GM12878 (cell line): ENCODE data around the gene BSPRY. TPM values are rescaled to one million over a fixed set of nuclear protein-coding genes. Genes with fewer than 3 reads are reported as not detected.

Experiments
- ATAC-seq: fragments of 200-7000 bp; cut with Tn5 transposase; 3 replicates; pipeline ENCODE4 v1.9.1; 2020; ENCODE audit warnings: mild to moderate bottlenecking, moderate library complexity
- BruUV-seq: library from RNA; stranded (reverse); fragments of 400-500 nt; replicated peaks from 2 replicates; lab custom pipeline; 2021; lab: Mats Ljungman, UMichigan
- CTCF ChIA-PET: fragments of 300-600 bp; sonication (Branson Sonifier 250); formaldehyde crosslinking; extraction: SDS; loops from one replicate; lab custom pipeline; 2021; ENCODE audit warnings: inconsistent platforms; lab: Yijun Ruan, JAX
- POLR2A ChIA-PET: fragments of 350-600 bp; formaldehyde crosslinking; extraction: SDS; loops from one replicate; lab custom pipeline; 2021; ENCODE audit warnings: inconsistent platforms; lab: Charles Lee
- RAD21 ChIA-PET: fragments of 300-600 bp; sonication (Branson Sonifier 250); formaldehyde crosslinking; loops from one replicate; lab custom pipeline; 2023; ENCODE audit warnings: antibody characterized with exemption; ENCODE audit not compliant: unreplicated experiment; lab: Charles Lee
- SMC1A ChIA-PET: fragments of 300-600 bp; sonication (Branson Sonifier 250); formaldehyde crosslinking; loops from one replicate; lab custom pipeline; 2023; ENCODE audit not compliant: unreplicated experiment, uncharacterized antibody; lab: Charles Lee
- DNase-seq: peaks from one replicate; pipeline ENCODE4 v3.0.0-alpha.2; 2011; ENCODE audit warnings: low read depth, low spot score
- FAIRE-seq: peaks from 3 replicates; lab custom pipeline; 2011; peaks lifted over from hg19 to GRCh38; lab: Jason Lieb, UNC
- H2AFZ ChIP-seq: 2 replicates; pipeline ENCODE4 v1.6.0; 2011; ENCODE audit warnings: low read depth, low read length, control low read depth; ENCODE audit not compliant: control insufficient read depth
- H3K27ac ChIP-seq: 2 replicates; pipeline ENCODE4 v1.5.1; 2011; ENCODE audit warnings: control low read depth; ENCODE audit not compliant: control insufficient read depth, insufficient read depth
- H3K27me3 ChIP-seq, 2 experiments: replicated peaks in 1 of 2; 2 replicates each; pipeline versions ENCODE4 v1.6.0 to v1.6.1; 2011; ENCODE audit warnings: low read length in 1 of 2; ENCODE audit not compliant: control insufficient read depth in 2 of 2, insufficient read depth in 2 of 2
- H3K36me3 ChIP-seq, 2 experiments: 2 replicates each; pipeline ENCODE4 v1.5.1; 2011; ENCODE audit warnings: low read length in 1 of 2; ENCODE audit not compliant: control insufficient read depth in 2 of 2, insufficient read depth in 2 of 2
- H3K4me1 ChIP-seq: 2 replicates; pipeline ENCODE4 v1.6.1; 2011; ENCODE audit warnings: mild to moderate bottlenecking, low read length, moderate library complexity, mixed read lengths; ENCODE audit not compliant: control insufficient read depth, insufficient read depth
- H3K4me2 ChIP-seq: 2 replicates; pipeline ENCODE4 v1.6.0; 2011; ENCODE audit warnings: control low read depth; ENCODE audit not compliant: control insufficient read depth, insufficient read depth
- H3K4me3 ChIP-seq: fragments of 200-600 bp; sonication (generic); 2 replicates; pipeline ENCODE4 v1.5.1; 2016
- H3K79me2 ChIP-seq: 2 replicates; pipeline ENCODE4 v1.6.0; 2011; ENCODE audit warnings: low read length; ENCODE audit not compliant: control insufficient read depth, insufficient read depth
- H3K9ac ChIP-seq: 2 replicates; pipeline ENCODE4 v1.8.0; 2011; ENCODE audit warnings: low read length, control low read depth, mixed read lengths; ENCODE audit not compliant: control insufficient read depth, insufficient read depth
- H3K9me3 ChIP-seq: replicated peaks from 3 replicates; pipeline ENCODE4 v1.5.1; 2011; ENCODE audit warnings: mild to moderate bottlenecking, low read length; ENCODE audit not compliant: control insufficient read depth, insufficient read depth
- H4K20me1 ChIP-seq: 2 replicates; pipeline ENCODE4 v1.6.0; 2011; ENCODE audit not compliant: control insufficient read depth, insufficient read depth
- BCL3 ChIP-seq: IDR thresholded peaks from 2 replicates; pipeline ENCODE4 v1.6.1; 2011; ENCODE audit warnings: borderline replicate concordance, low read depth, mild to moderate bottlenecking, moderate library complexity, low read length; ENCODE audit not compliant: insufficient read depth, poor library complexity, severe bottlenecking
- CBFB ChIP-seq: IDR thresholded peaks from 2 replicates; pipeline ENCODE4 v1.6.1; 2016; ENCODE audit warnings: antibody characterized with exemption, low read depth
- FOXM1 ChIP-seq: IDR thresholded peaks from 2 replicates; pipeline ENCODE4 v1.6.1; 2012; ENCODE audit warnings: low read depth, mild to moderate bottlenecking, inconsistent platforms, low read length, moderate library complexity
- HSF1 ChIP-seq: fragments of 150-350 bp; IDR thresholded peaks from 2 replicates; pipeline ENCODE4 v1.6.1; 2014; ENCODE audit warnings: mild to moderate bottlenecking, low read depth, low read length
- NBN ChIP-seq: fragments of 450-650 bp; IDR thresholded peaks from 2 replicates; pipeline ENCODE4 v1.6.1; 2016
- NR2C2 ChIP-seq: IDR thresholded peaks from 2 replicates; pipeline ENCODE4 v1.6.1; 2011; ENCODE audit warnings: borderline replicate concordance, low read depth; ENCODE audit not compliant: control insufficient read depth, insufficient read length
- SMARCA5 ChIP-seq: fragments of 450-650 bp; IDR thresholded peaks from 2 replicates; pipeline ENCODE4 v1.6.1; 2017; ENCODE audit warnings: mild to moderate bottlenecking
- SREBF1 ChIP-seq: IDR thresholded peaks from 2 replicates; pipeline ENCODE4 v1.6.1; 2012; ENCODE audit warnings: mild to moderate bottlenecking, low read length
- SRF ChIP-seq, 2 experiments: IDR thresholded peaks; 2 replicates each; pipeline ENCODE4 v1.6.1; 2011; ENCODE audit warnings: low read depth in 2 of 2, low read length in 2 of 2, mild to moderate bottlenecking in 1 of 2, moderate library complexity in 1 of 2
- TAF1 ChIP-seq: IDR thresholded peaks from 2 replicates; pipeline ENCODE4 v1.6.1; 2011; ENCODE audit warnings: mild to moderate bottlenecking, low read depth, low read length, borderline replicate concordance
- YY1 ChIP-seq: IDR thresholded peaks from 2 replicates; pipeline ENCODE4 v1.6.1; 2011; ENCODE audit warnings: low read depth, mild to moderate bottlenecking, low read length
- ZNF622 ChIP-seq: fragments of 450-650 bp; IDR thresholded peaks from 2 replicates; pipeline ENCODE4 v1.6.1; 2017; ENCODE audit warnings: mild to moderate bottlenecking, inconsistent platforms
- WGBS: methylation state at CpG from one replicate; pipeline ENCODE4 v1.1.6; 2016; ENCODE audit warnings: low lambda C conversion rate; ENCODE audit not compliant: insufficient replicate concordance, insufficient coverage; ENCODE audit errors: missing lambda C conversion rate; 5-methylcytosine and 5-hydroxymethylcytosine counted together
- in situ Hi-C: fragments of 300-500 bp; cut with MboI; formaldehyde crosslinking; loops from 9 replicates; pipeline ENCODE4 v1.14.3; 2018; ENCODE audit warnings: mixed read lengths
- intact Hi-C: fragments of 100-400 bp; cut with micrococcal nuclease; formaldehyde crosslinking; loops from one replicate; pipeline ENCODE4 v1.14.2; 2022; ENCODE audit not compliant: unreplicated experiment
- polyA plus RNA-seq, 11 experiments: library from polyadenylated mRNA; depleted of rRNA in 4 of 11; unstranded in 6 of 11; stranded (reverse) in 5 of 11; fragments of >200 nt; fragmentation: Nextera tagmentation in 4 of 11; fragmentation: Illumina TruSeq in 1 of 11; extraction: Ambion mirVana in 4 of 11; extraction: Trizol in 1 of 11; gene quantifications; 1 replicate in 1 of 11; 2 replicates in 10 of 11; pipeline versions ENCODE4 v1.2.1 to v1.2.3, GENCODE V29; 2011 to 2016; ENCODE audit warnings: inconsistent platforms in 2 of 11, missing spikeins in 2 of 11, low read depth in 1 of 11
- total RNA-seq, 4 experiments: library from RNA; depleted of rRNA in 3 of 4; stranded (reverse); fragments of >200 nt in 3 of 4; fragmentation: Illumina TruSeq in 1 of 4; extraction: Trizol in 1 of 4; gene quantifications; 2 replicates each; pipeline versions ENCODE4 v1.2.1 to v1.2.3, GENCODE V29; 2013 to 2021

BSPRY gene
- total and polyA plus RNA-seq, 10 of the 15 experiments (the other 5 are each of a cell fraction or from before 2014, with no cell fraction given): 0.45 to 6.3 (median 4.1) TPM

- TF ChIP-seq BCL3 (no peak), TAF1 (no peak)
Measured at GRCh38 chr9:113393281-113393680, 43.9 kb downstream of the BSPRY start (continued).

GRCh38 chr9:113395000-113395861, 45.9 kb downstream of the BSPRY start:
- intact Hi-C loops: no loop called here
- BruUV-seq: no TSS peak
- Histone ChIP-seq H3K79me2 (no peaks in the 10 kb centered on the region; the same call in 1 of the 2 replicates), H3K27ac (no peak overlapping the region), H3K36me3 (peaks cover 0 to 4% of the 10 kb centered on the region in 2 experiments; a peak in 2 of 4 replicates), H4K20me1 (no peaks in the 10 kb centered on the region), H3K9me3 (no peaks in the 10 kb centered on the region), H3K4me1 (no peaks in the 10 kb centered on the region), H3K4me3 (no peak overlapping the region), H2AFZ (no peak overlapping the region), H3K4me2 (no peak overlapping the region), H3K9ac (no peak overlapping the region), H3K27me3 (no peaks in the 10 kb centered on the region)
- no peak for TF ChIP-seq SMARCA5
- no peak for TF ChIP-seq ZNF622
- TF ChIP-seq SRF (IDR thresholded peaks at IDR 0.05; ENCODE audit: low read depth in 2 of 2, low read length in 2 of 2): no peak
- TF ChIP-seq YY1: no peak
- no peak for TF ChIP-seq CBFB
- no peak for TF ChIP-seq NR2C2
- no peak for TF ChIP-seq SREBF1
- TF ChIP-seq FOXM1: no peak
- no peak for TF ChIP-seq NBN
- no peak for TF ChIP-seq HSF1
- POLR2A ChIA-PET: no interaction called here
- ATAC-seq (no peak), DNase-seq (no peak), FAIRE-seq (no peak)
- SMC1A ChIA-PET: no interaction called here
- CTCF ChIA-PET: interaction anchor here (1.1 kb wide), 1 partner anchor 8 kb away, joined by 4 read pairs; no protein-coding TSS in a partner anchor
- 96% methylated on average over 9 of the region's 9 CpGs for WGBS
- in situ Hi-C loops: no loop called here
- RAD21 ChIA-PET: no interaction called here
